ENCODE measurements around the gene NES.
A peak's percentile ranks its signal among the peaks of the same experiment; 100 is the strongest.

Gene NES

GRCh38 chr1:156676820-156677615 is at the start of gene NES:
TSS of gene NES (minus strand) at chr1:156677407. CDS start at chr1:156677264, 143 bp downstream.
- DNase-seq (ENCODE audit: low spot score) = no peak

- DNase-seq (ENCODE audit: low spot score) = peak; percentile 68
Measured at GRCh38 chr1:156726549-156727226, 49.5 kb upstream of the NES start.

GRCh38 chr1:156725683-156726280 is 48.6 kb upstream of the NES start:
- DNase-seq (ENCODE audit: low spot score) = peak; percentile 85

GRCh38 chr1:156721535-156721934 is 44.3 kb upstream of the NES start:
- DNase-seq (ENCODE audit: low spot score) = no peak

GRCh38 chr1:156721131-156721530 is 43.9 kb upstream of the NES start:
- DNase-seq (ENCODE audit: low spot score) = no peak

GRCh38 chr1:156717351-156717750 is 40.1 kb upstream of the NES start:
- no peak for DNase-seq (ENCODE audit: low spot score)

GRCh38 chr1:156714830-156715229 is 37.6 kb upstream of the NES start:
- DNase-seq (ENCODE audit: low spot score) = no peak

GRCh38 chr1:156712626-156713025 is 35.4 kb upstream of the NES start:
- no peak for DNase-seq (ENCODE audit: low spot score)

GRCh38 chr1:156711011-156711817 is 34.0 kb upstream of the NES start:
- DNase-seq (ENCODE audit: low spot score) = no peak

GRCh38 chr1:156709757-156710489 is 32.7 kb upstream of the NES start:
- no peak for DNase-seq (ENCODE audit: low spot score)

- DNase-seq (ENCODE audit: low spot score) = no peak
Measured at GRCh38 chr1:156709031-156709430, 31.8 kb upstream of the NES start.

GRCh38 chr1:156708218-156708661 is 31.0 kb upstream of the NES start:
- DNase-seq (ENCODE audit: low spot score) = no peak

- no peak for DNase-seq (ENCODE audit: low spot score)
Measured at GRCh38 chr1:156707417-156708217, 30.4 kb upstream of the NES start.

GRCh38 chr1:156706657-156707416 is 29.6 kb upstream of the NES start:
- no peak for DNase-seq (ENCODE audit: low spot score)

- DNase-seq (ENCODE audit: low spot score) = peak; percentile 74
Measured at GRCh38 chr1:156705918-156706656, 28.9 kb upstream of the NES start.

GRCh38 chr1:156705321-156705917 is 28.2 kb upstream of the NES start, which contains the start of gene CRABP2:
TSS of gene CRABP2 (minus strand) at chr1:156705583. CDS start at chr1:156705446, 137 bp downstream.
- DNase-seq (ENCODE audit: low spot score) = no peak

- DNase-seq (ENCODE audit: low spot score) = no peak
Measured at GRCh38 chr1:156704930-156705320, 27.7 kb upstream of the NES start.

GRCh38 chr1:156704166-156704711 is 27.0 kb upstream of the NES start:
- DNase-seq (ENCODE audit: low spot score) = no peak

All from germinal center (tissue), 1 donor.